ENCODE results near the gene KCTD10. TPM values are rescaled to one million over a fixed set of nuclear protein-coding genes. Genes with fewer than 3 reads are reported as not detected.

KCTD10 gene
- total RNA-seq, 1 experiment from 2014 or later = 71.3 TPM

DNA sequence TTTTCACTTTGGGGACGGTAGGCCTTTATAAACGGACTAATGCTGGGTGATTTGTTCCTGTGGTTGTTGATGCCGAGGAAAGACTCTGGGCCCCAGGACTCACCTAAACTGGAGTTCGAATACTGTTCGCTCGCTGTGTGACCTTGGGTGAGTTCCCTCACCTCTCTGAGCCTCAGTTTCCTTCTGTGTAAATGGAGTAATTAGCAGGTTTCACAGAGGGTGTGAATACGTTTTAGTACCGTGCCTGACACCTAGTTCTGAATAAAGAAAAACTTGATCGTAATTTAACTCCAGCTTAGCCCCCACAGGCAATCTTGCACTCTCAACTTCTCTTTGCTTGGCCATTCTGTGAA lies 839 bp upstream of the KCTD10 start:
- Histone ChIP-seq H3K4me1 (ENCODE audit: insufficient read depth, low read length) (peaks cover 4% of the 10 kb centered on the region; the same call in 1 of the 2 replicates), H3K14ac (ENCODE audit: insufficient read depth, low read length) (peak overlapping the region; percentile 83; the same call in 1 of the 2 replicates), H3K79me2 (ENCODE audit: insufficient read depth, low read length) (peaks cover 34% of the 10 kb centered on the region; the same call in 1 of the 2 replicates), H3K23ac (ENCODE audit: insufficient read length, low read depth, low read length) (no peak overlapping the region), H2BK5ac (ENCODE audit: insufficient read length, low read length) (no peak overlapping the region), H3K9ac (ENCODE audit: extremely low read depth, insufficient read length, low read length) (peak overlapping the region; percentile 95), H3T11ph (ENCODE audit: low read length) (no peak overlapping the region), H2BK120ac (ENCODE audit: low read depth, low read length, poor library complexity, severe bottlenecking) (no peak overlapping the region), H3K4ac (ENCODE audit: low read depth, low read length) (no peak overlapping the region), H2AFZ (ENCODE audit: low read length) (no peak overlapping the region), H3K9me3 (ENCODE audit: control insufficient read depth, low read depth, low read length) (no peaks in the 10 kb centered on the region), H3K18ac (ENCODE audit: insufficient read length, low read depth, low read length) (no peak overlapping the region), H4K20me1 (ENCODE audit: control insufficient read depth, insufficient read depth, insufficient read length) (no peaks in the 10 kb centered on the region), H3K27ac (ENCODE audit: insufficient read length, low read depth, low read length) (no peak overlapping the region), H4K5ac (ENCODE audit: insufficient read length, low read depth, low read length) (peak overlapping the region; percentile 80), H2BK12ac (ENCODE audit: insufficient read length, low read depth, low read length) (no peak overlapping the region), H4K8ac (replicated peaks; ENCODE audit: insufficient read length, low read depth, low read length) (no peak overlapping the region), H3K4me2 (ENCODE audit: insufficient read depth, insufficient read length, low read length) (peak overlapping the region; percentile 91), H3K79me1 (ENCODE audit: insufficient read depth, low read depth, low read length, poor library complexity, severe bottlenecking) (peaks cover 10% of the 10 kb centered on the region), H2BK20ac (ENCODE audit: low read depth, low read length, poor library complexity, severe bottlenecking) (no peak overlapping the region), H3K56ac (ENCODE audit: insufficient read length, low read depth, low read length) (no peak overlapping the region), H3K23me2 (ENCODE audit: insufficient read length, low read depth, low read length, poor library complexity, severe bottlenecking) (peaks cover 21% of the 10 kb centered on the region), H2BK15ac (ENCODE audit: low read depth, low read length) (no peak overlapping the region), H2AK5ac (ENCODE audit: insufficient read length, low read length) (no peak overlapping the region), H3K27me3 (ENCODE audit: insufficient read depth, low read length) (no peaks in the 10 kb centered on the region), H4K91ac (ENCODE audit: insufficient read length, low read depth, low read length) (no peak overlapping the region)
- no peak for TF ChIP-seq CTCF (conservative IDR thresholded peaks at IDR 0.05)
- DNase-seq = no peak
- H3K27ac Mint-ChIP-seq = peak overlapping the region; percentile 92 to 100 (median 100); a peak in 6 of 7 replicates
- no peaks in the 10 kb centered on the region for H3K9me3 Mint-ChIP-seq
- H3K27me3 Mint-ChIP-seq (ENCODE audit: low read depth) = no peaks in the 10 kb centered on the region
- H3K4me3 Mint-ChIP-seq = peak overlapping the region; percentile 97 to 98
- no CpG with 5 or more reads among the region's 9 CpGs for WGBS (ENCODE audit: extremely low coverage, insufficient read length, low lambda C conversion rate)
- H3K4me1 Mint-ChIP-seq = peaks cover 23 to 29% of the 10 kb centered on the region in 2 experiments
- H3K36me3 Mint-ChIP-seq (ENCODE audit: insufficient read depth in 1 of 3, low read depth in 3 of 3) = peaks cover 0 to 6% (median 0%) of the 10 kb centered on the region in 3 experiments; a peak in 2 of 7 replicates
